BJ (cell line): ENCODE results near the gene ANKRD42. TPM values are rescaled to one million over a fixed set of nuclear protein-coding genes. Genes with fewer than 3 reads are reported as not detected.
A peak's percentile ranks its signal among the peaks of the same experiment; 100 is the strongest.

Experiments
- CTCF ChIA-PET: fragments of 350-600 bp; formaldehyde crosslinking; extraction: SDS; loops from one replicate; lab custom pipeline; 2021; ENCODE audit warnings: antibody characterized with exemption, inconsistent platforms; lab: Yijun Ruan, JAX
- POLR2A ChIA-PET: fragments of 300-600 bp; sonication (Branson Sonifier 250); formaldehyde crosslinking; extraction: SDS; loops from one replicate; lab custom pipeline; 2021; ENCODE audit warnings: antibody characterized with exemption; lab: Charles Lee
- DNase-seq: peaks from one replicate; pipeline ENCODE4 v3.0.0-alpha.2; 2011; ENCODE audit warnings: low read depth
- H3K27me3 ChIP-seq: 2 replicates; pipeline ENCODE4 v1.6.0; 2011; ENCODE audit warnings: low read length; ENCODE audit not compliant: control insufficient read depth, insufficient read depth
- H3K36me3 ChIP-seq: 2 replicates; pipeline ENCODE4 v1.5.1; 2011; ENCODE audit warnings: low read length; ENCODE audit not compliant: control insufficient read depth, insufficient read depth
- H3K4me3 ChIP-seq: 2 replicates; pipeline ENCODE4 v1.5.1; 2011; ENCODE audit warnings: low read depth, mild to moderate bottlenecking, control low read depth, low read length
- polyA plus RNA-seq: library from polyadenylated mRNA; depleted of rRNA; stranded (reverse); fragments of >200 nt; gene quantifications from 2 replicates; pipeline ENCODE4 v1.2.3, GENCODE V29; 2011
- TF ChIP-seq, protein P1 (sequence below): IDR thresholded peaks from 2 replicates; pipeline ENCODE4 v1.5.1; 2011; ENCODE audit warnings: low read depth, mild to moderate bottlenecking, control low read depth, inconsistent platforms, low read length, moderate library complexity; ENCODE audit not compliant: insufficient read depth

The ANKRD42 gene
- polyA plus RNA-seq, 1 experiment: 5.1 TPM

DNA sequence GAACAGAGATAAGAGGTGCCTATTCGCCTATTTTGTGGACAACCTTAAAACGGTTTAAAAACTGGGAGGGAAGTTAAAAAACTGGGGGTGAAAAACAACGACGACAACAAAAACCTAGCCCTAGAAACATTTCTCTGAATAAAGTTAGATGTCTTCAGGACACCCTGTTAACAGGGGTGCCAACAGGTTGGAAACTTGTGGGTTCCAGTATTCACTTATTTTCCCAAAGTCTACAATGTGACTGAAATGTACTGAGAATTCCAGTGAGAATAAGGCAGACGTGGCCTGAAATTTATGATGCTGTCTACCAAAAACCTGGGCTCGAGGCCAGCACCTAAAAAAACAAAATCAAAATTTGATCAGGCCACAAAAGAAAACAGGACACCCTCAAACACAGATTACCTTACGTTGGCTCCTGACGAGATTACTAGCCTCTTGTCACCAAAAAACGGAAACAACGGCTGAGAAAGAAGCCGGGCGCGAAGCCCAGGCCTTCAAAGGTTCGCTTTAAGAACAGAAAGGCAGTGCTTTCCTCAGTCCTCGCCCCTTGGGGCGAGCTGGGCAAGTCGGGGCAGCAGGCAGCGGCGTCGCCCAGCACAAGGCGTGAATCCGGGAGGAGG lies 91.7 kb downstream of the ANKRD42 start:
- Histone ChIP-seq H3K36me3 (no peaks in the 10 kb centered on the region), H3K27me3 (no peaks in the 10 kb centered on the region), H3K4me3 (peak overlapping the region; percentile 76)
- TF ChIP-seq, protein P1, sequence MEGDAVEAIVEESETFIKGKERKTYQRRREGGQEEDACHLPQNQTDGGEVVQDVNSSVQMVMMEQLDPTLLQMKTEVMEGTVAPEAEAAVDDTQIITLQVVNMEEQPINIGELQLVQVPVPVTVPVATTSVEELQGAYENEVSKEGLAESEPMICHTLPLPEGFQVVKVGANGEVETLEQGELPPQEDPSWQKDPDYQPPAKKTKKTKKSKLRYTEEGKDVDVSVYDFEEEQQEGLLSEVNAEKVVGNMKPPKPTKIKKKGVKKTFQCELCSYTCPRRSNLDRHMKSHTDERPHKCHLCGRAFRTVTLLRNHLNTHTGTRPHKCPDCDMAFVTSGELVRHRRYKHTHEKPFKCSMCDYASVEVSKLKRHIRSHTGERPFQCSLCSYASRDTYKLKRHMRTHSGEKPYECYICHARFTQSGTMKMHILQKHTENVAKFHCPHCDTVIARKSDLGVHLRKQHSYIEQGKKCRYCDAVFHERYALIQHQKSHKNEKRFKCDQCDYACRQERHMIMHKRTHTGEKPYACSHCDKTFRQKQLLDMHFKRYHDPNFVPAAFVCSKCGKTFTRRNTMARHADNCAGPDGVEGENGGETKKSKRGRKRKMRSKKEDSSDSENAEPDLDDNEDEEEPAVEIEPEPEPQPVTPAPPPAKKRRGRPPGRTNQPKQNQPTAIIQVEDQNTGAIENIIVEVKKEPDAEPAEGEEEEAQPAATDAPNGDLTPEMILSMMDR: no peak
- CTCF ChIA-PET: interaction anchor here (1.0 to 1.9 kb wide), 5 partner anchors 12 to 416 kb away, joined by 3 to 8 read pairs (median 5); no protein-coding TSS in a partner anchor
- POLR2A ChIA-PET: interaction anchor here (0.6 kb wide), 1 partner anchor 8 kb away, joined by 3 read pairs; no protein-coding TSS in a partner anchor
- no peak for DNase-seq

DNA sequence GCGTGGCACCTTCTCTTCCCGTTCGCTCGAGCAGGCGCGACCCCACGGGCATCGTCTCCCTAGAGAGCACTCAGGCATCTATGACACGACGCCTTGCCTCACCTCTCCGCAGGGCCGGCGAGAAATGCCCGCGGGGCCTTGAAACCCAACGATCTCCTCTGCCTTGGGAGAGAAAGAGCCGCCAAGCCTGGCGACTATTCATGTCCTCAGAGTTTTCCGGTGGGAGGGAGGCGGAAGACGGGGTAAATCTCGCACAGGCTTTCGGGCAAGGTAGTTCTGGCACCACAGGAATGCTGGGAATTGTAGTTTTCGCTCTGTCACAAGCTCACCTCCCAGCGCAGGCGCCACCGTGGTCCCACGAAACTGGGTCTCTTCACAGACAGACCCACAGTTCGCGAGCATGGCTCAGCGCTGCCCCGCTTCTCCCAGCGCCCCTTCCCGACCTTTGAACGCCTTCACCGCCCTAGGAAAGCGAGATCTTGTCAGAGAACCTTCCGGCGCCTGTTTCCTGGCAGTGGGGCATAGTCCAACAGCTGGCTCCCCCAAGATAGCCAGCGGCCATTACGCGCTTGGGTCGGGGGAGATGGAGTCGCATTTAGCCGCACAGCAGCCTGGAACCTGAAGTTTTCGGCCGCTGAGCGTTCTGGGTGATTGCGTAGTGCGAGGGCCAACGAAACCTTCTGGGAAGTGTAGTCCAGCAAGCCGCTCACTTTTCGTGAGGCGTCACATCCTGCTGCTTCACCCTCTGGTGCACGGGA lies 92.4 kb downstream of the ANKRD42 start, which contains the start of gene CCDC90B:
Gene CCDC90B (minus strand): TSS at position 597 of the 758 bp plus-strand sequence. CDS start 395 bp downstream, at position 202.
- Histone ChIP-seq H3K4me3 (peak within 1 kb of the TSS; percentile 76), H3K36me3 (no peaks in the 10 kb centered on the region), H3K27me3 (no peaks in the 10 kb centered on the region)
- DNase-seq: peak; percentile 91
- TF ChIP-seq, protein P1: no peak
- ChIA-PET POLR2A (interaction anchor here (0.6 kb wide), 1 partner anchor 386 kb away, joined by 3 read pairs; the partner anchor contains the start of gene PRCP), CTCF (interaction anchor here (1.0 to 1.9 kb wide), 5 partner anchors 9 to 417 kb away, joined by 3 to 8 read pairs (median 5); no protein-coding TSS in a partner anchor)

DNA sequence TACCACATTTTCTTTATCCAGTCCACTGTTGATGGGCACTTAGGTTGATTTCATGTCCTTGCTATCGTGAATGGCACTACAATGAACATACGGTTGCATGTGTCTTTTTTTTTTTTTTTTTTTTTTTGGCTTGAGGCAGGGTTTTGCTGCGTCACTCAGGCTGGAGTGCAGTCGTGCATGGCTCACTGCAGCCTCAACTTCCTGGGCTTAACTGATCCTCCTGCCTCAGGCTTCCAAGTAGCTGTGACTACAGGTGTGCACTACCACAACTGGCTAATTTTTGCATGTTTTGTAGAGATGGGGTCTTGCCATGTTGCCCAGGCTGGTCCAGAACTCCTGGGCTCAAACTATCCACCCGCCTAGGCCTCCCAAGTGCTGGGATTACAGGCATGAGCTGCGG lies 94.1 kb downstream of the ANKRD42 start:
- ChIA-PET CTCF (interaction anchor here (1.5 to 1.7 kb wide), 2 partner anchors 8 to 540 kb away, joined by 3 read pairs; no protein-coding TSS in a partner anchor), POLR2A (no interaction called here)
- no peak for DNase-seq
- TF ChIP-seq, protein P1: no peak
- H3K36me3 ChIP-seq: no peaks in the 10 kb centered on the region
- H3K4me3 ChIP-seq: no peak overlapping the region
- no peaks in the 10 kb centered on the region for H3K27me3 ChIP-seq

- no peak overlapping the region for H3K4me3 ChIP-seq
- no peak for DNase-seq
- no peaks in the 10 kb centered on the region for H3K27me3 ChIP-seq
- ChIA-PET POLR2A (interaction anchor here (0.6 kb wide), 1 partner anchor 8 kb away, joined by 3 read pairs; no protein-coding TSS in a partner anchor), CTCF (interaction anchor here (0.7 to 3.8 kb wide), 28 partner anchors 8 to 575 kb away, joined by 3 to 27 read pairs (median 4); partner anchors contain the start of gene DDIAS)
- no peaks in the 10 kb centered on the region for H3K36me3 ChIP-seq
- TF ChIP-seq, protein P1: peak; percentile 76
These were observed 99.4 kb downstream of the ANKRD42 start for GRCh38 chr11:83292709-83293456.
